Measurements from ENCODE around the gene FCHO1.
"Not testable (repeated sequence)": the region's sequence is repeated elsewhere in the genome, so short reads cannot be mapped to it uniquely, and the experiment has no call there.

The FCHO1 gene

GRCh38 chr19:17764348-17764747 is 13.1 kb downstream of the FCHO1 start:
- DNase-seq (ENCODE audit: low read depth in 2 of 2), result no peak

- no peak for DNase-seq (ENCODE audit: low read depth in 2 of 2)
Observed at GRCh38 chr19:17765069-17765618, 13.9 kb downstream of the FCHO1 start.

- DNase-seq (ENCODE audit: low read depth in 2 of 2), result no peak
Observed at GRCh38 chr19:17766543-17767131, 15.4 kb downstream of the FCHO1 start.

- DNase-seq (ENCODE audit: low read depth in 2 of 2), result no peak
Observed at GRCh38 chr19:17767559-17767958, 16.3 kb downstream of the FCHO1 start.

GRCh38 chr19:17770613-17771012 is 19.3 kb downstream of the FCHO1 start:
- DNase-seq (ENCODE audit: low read depth in 2 of 2), result no peak

- no peak for DNase-seq (ENCODE audit: low read depth in 2 of 2)
Observed at GRCh38 chr19:17772172-17772571, 20.9 kb downstream of the FCHO1 start.

GRCh38 chr19:17775245-17775927 is 24.1 kb downstream of the FCHO1 start:
- peak; percentile 24 to 33 for DNase-seq (ENCODE audit: low read depth in 2 of 2)

- DNase-seq (ENCODE audit: low read depth in 2 of 2), result no peak
Observed at GRCh38 chr19:17775991-17776803, 24.9 kb downstream of the FCHO1 start.

GRCh38 chr19:17777840-17778239 is 26.6 kb downstream of the FCHO1 start:
- DNase-seq (ENCODE audit: low read depth in 2 of 2), result not testable (repeated sequence)

GRCh38 chr19:17778251-17778967 is 27.1 kb downstream of the FCHO1 start:
- DNase-seq (ENCODE audit: low read depth in 2 of 2), result peak; percentile 55 to 64

- DNase-seq (ENCODE audit: low read depth in 2 of 2), result no peak
Observed at GRCh38 chr19:17778968-17779929, 28.0 kb downstream of the FCHO1 start.

GRCh38 chr19:17780781-17781180 is 29.5 kb downstream of the FCHO1 start:
- no peak for DNase-seq (ENCODE audit: low read depth in 2 of 2)

- not testable (repeated sequence) for DNase-seq (ENCODE audit: low read depth in 2 of 2)
Observed at GRCh38 chr19:17783721-17784120, 32.4 kb downstream of the FCHO1 start.

GRCh38 chr19:17784201-17785008 is 33.1 kb downstream of the FCHO1 start:
- peak; percentile 61 to 71 for DNase-seq (ENCODE audit: low read depth in 2 of 2)

GRCh38 chr19:17787274-17787913 is 36.1 kb downstream of the FCHO1 start:
- no peak for DNase-seq (ENCODE audit: low read depth in 2 of 2)

GRCh38 chr19:17788632-17789031 is 37.4 kb downstream of the FCHO1 start:
- no peak for DNase-seq (ENCODE audit: low read depth in 2 of 2)

- no peak for DNase-seq (ENCODE audit: low read depth in 2 of 2)
Observed at GRCh38 chr19:17790059-17790780, 38.9 kb downstream of the FCHO1 start.

GRCh38 chr19:17794412-17794730 is 43.1 kb downstream of the FCHO1 start:
- DNase-seq (ENCODE audit: low read depth in 2 of 2), result no peak

All from stimulated activated CD4-positive, alpha-beta T cell treated with anti-CD3 and anti-CD28 coated beads, Interleukin-4, amount 100 ng/mL, for 48 hours (primary cell).